HUES48 (cell line): ENCODE measurements around the gene ZBTB20.

Experiments
- H3K27ac ChIP-seq: one replicate; pipeline ENCODE4 v1.7.0; 2013; ENCODE audit warnings: low read depth, low read length, inconsistent platforms
- H3K27me3 ChIP-seq: 2 replicates; pipeline ENCODE4 v1.6.1; 2013; ENCODE audit warnings: mild to moderate bottlenecking, low read length; ENCODE audit not compliant: control insufficient read depth, insufficient read depth
- H3K36me3 ChIP-seq: 2 replicates; pipeline ENCODE4 v1.6.1; 2013; ENCODE audit warnings: low read length; ENCODE audit not compliant: control insufficient read depth, insufficient read depth
- H3K4me1 ChIP-seq: 2 replicates; pipeline ENCODE4 v1.6.1; 2013; ENCODE audit warnings: mild to moderate bottlenecking, low read length; ENCODE audit not compliant: control insufficient read depth, insufficient read depth
- H3K4me3 ChIP-seq: 2 replicates; pipeline ENCODE4 v1.5.1; 2013; ENCODE audit warnings: mild to moderate bottlenecking, low read depth, low read length
- H3K9ac ChIP-seq: 2 replicates; pipeline ENCODE4 v1.6.1; 2013; ENCODE audit warnings: mild to moderate bottlenecking, low read depth, low read length, moderate library complexity
- H3K9me3 ChIP-seq: 2 replicates; pipeline ENCODE4 v1.6.1; 2013; ENCODE audit warnings: low read length; ENCODE audit not compliant: control insufficient read depth, insufficient read depth

ZBTB20 gene

GRCh38 chr3:114510201-114510600 is 636.9 kb downstream of the ZBTB20 start:
- Histone ChIP-seq H3K4me3 (no peak overlapping the region), H3K9me3 (no peaks in the 10 kb centered on the region), H3K9ac (no peak overlapping the region), H3K27ac (no peak overlapping the region), H3K4me1 (peaks cover 12% of the 10 kb centered on the region), H3K36me3 (no peaks in the 10 kb centered on the region), H3K27me3 (no peaks in the 10 kb centered on the region)

GRCh38 chr3:114509756-114510155 is 637.3 kb downstream of the ZBTB20 start:
- no peaks in the 10 kb centered on the region for H3K27me3 ChIP-seq
- no peak overlapping the region for H3K4me3 ChIP-seq
- peaks cover 16% of the 10 kb centered on the region for H3K4me1 ChIP-seq
- H3K9me3 ChIP-seq: no peaks in the 10 kb centered on the region
- H3K27ac ChIP-seq: no peak overlapping the region
- no peaks in the 10 kb centered on the region for H3K36me3 ChIP-seq
- no peak overlapping the region for H3K9ac ChIP-seq

- peaks cover 19% of the 10 kb centered on the region for H3K4me1 ChIP-seq
Measured at GRCh38 chr3:114508976-114509375, 638.1 kb downstream of the ZBTB20 start.

GRCh38 chr3:114508208-114508607 is 638.9 kb downstream of the ZBTB20 start:
- no peak overlapping the region for H3K27ac ChIP-seq
- H3K9ac ChIP-seq: no peak overlapping the region
- no peak overlapping the region for H3K4me3 ChIP-seq
- no peaks in the 10 kb centered on the region for H3K36me3 ChIP-seq
- H3K4me1 ChIP-seq: peaks cover 19% of the 10 kb centered on the region
- H3K27me3 ChIP-seq: no peaks in the 10 kb centered on the region
- no peaks in the 10 kb centered on the region for H3K9me3 ChIP-seq

More at GRCh38 chr3:114508976-114509375, 638.1 kb downstream of the ZBTB20 start:
- Histone ChIP-seq H3K9ac (no peak overlapping the region), H3K27ac (no peak overlapping the region), H3K9me3 (no peaks in the 10 kb centered on the region), H3K27me3 (no peaks in the 10 kb centered on the region), H3K36me3 (no peaks in the 10 kb centered on the region), H3K4me3 (no peak overlapping the region)

- Histone ChIP-seq H3K9me3 (no peaks in the 10 kb centered on the region), H3K27ac (no peak overlapping the region), H3K36me3 (no peaks in the 10 kb centered on the region), H3K4me3 (no peak overlapping the region), H3K9ac (no peak overlapping the region), H3K4me1 (peaks cover 19% of the 10 kb centered on the region), H3K27me3 (no peaks in the 10 kb centered on the region)
Measured at GRCh38 chr3:114506591-114507300, 640.3 kb downstream of the ZBTB20 start.

- peaks cover 19% of the 10 kb centered on the region for H3K4me1 ChIP-seq
- no peak overlapping the region for H3K9ac ChIP-seq
- no peak overlapping the region for H3K4me3 ChIP-seq
- no peak overlapping the region for H3K27ac ChIP-seq
- no peaks in the 10 kb centered on the region for H3K36me3 ChIP-seq
- H3K9me3 ChIP-seq: no peaks in the 10 kb centered on the region
- H3K27me3 ChIP-seq: no peaks in the 10 kb centered on the region
Measured at GRCh38 chr3:114504941-114505628, 642.0 kb downstream of the ZBTB20 start.

- H3K4me1 ChIP-seq: peaks cover 7% of the 10 kb centered on the region; the same call in 1 of the 2 replicates
Measured at GRCh38 chr3:114502204-114502603, 644.9 kb downstream of the ZBTB20 start.

GRCh38 chr3:114499976-114500375 is 647.1 kb downstream of the ZBTB20 start:
- no peak overlapping the region for H3K27ac ChIP-seq
- H3K27me3 ChIP-seq: no peaks in the 10 kb centered on the region
- peaks cover 5% of the 10 kb centered on the region; the same call in 1 of the 2 replicates for H3K4me1 ChIP-seq
- no peak overlapping the region for H3K9ac ChIP-seq
- H3K36me3 ChIP-seq: no peaks in the 10 kb centered on the region
- no peak overlapping the region for H3K4me3 ChIP-seq
- no peaks in the 10 kb centered on the region for H3K9me3 ChIP-seq

More at GRCh38 chr3:114502204-114502603, 644.9 kb downstream of the ZBTB20 start:
- no peaks in the 10 kb centered on the region for H3K27me3 ChIP-seq
- no peak overlapping the region for H3K9ac ChIP-seq
- no peaks in the 10 kb centered on the region for H3K36me3 ChIP-seq
- no peaks in the 10 kb centered on the region for H3K9me3 ChIP-seq
- H3K4me3 ChIP-seq: no peak overlapping the region
- H3K27ac ChIP-seq: no peak overlapping the region

- Histone ChIP-seq H3K4me3 (no peak overlapping the region), H3K9ac (no peak overlapping the region), H3K27ac (no peak overlapping the region), H3K36me3 (no peaks in the 10 kb centered on the region), H3K4me1 (no peaks in the 10 kb centered on the region), H3K27me3 (no peaks in the 10 kb centered on the region), H3K9me3 (no peaks in the 10 kb centered on the region)
Measured at GRCh38 chr3:114498539-114499370, 648.3 kb downstream of the ZBTB20 start.

- Histone ChIP-seq H3K27ac (no peak overlapping the region), H3K27me3 (no peaks in the 10 kb centered on the region), H3K4me1 (no peaks in the 10 kb centered on the region), H3K36me3 (no peaks in the 10 kb centered on the region), H3K4me3 (no peak overlapping the region), H3K9me3 (no peaks in the 10 kb centered on the region), H3K9ac (no peak overlapping the region)
Measured at GRCh38 chr3:114496874-114497273, 650.2 kb downstream of the ZBTB20 start.
